ENCODE data around the gene PTPRD. TPM values are rescaled to one million over a fixed set of nuclear protein-coding genes. Genes with fewer than 3 reads are reported as not detected.

The PTPRD gene
- total RNA-seq, 1 donor from 2014 or later = 139 TPM

DNA sequence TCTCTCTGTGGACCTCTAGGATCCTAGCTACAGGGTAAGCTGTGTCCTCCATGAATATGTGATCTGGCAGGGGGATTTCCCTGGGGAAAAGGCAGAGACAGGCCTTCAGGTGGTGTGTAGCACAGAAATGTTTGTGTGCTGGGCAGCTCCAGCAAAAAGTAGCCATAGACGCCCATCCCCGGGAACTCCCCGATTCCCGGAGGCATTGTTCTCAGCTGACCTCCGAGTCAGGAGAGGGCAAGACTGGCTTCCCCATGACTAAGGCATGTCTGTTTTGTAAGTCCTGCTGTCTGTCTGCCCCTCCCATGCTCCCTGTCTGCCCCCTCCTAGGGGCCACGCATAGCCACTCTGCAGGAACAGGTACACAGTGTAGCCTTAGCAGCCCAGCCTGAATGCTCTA lies 834.5 kb downstream of the PTPRD start:
- TF ChIP-seq, protein P1, sequence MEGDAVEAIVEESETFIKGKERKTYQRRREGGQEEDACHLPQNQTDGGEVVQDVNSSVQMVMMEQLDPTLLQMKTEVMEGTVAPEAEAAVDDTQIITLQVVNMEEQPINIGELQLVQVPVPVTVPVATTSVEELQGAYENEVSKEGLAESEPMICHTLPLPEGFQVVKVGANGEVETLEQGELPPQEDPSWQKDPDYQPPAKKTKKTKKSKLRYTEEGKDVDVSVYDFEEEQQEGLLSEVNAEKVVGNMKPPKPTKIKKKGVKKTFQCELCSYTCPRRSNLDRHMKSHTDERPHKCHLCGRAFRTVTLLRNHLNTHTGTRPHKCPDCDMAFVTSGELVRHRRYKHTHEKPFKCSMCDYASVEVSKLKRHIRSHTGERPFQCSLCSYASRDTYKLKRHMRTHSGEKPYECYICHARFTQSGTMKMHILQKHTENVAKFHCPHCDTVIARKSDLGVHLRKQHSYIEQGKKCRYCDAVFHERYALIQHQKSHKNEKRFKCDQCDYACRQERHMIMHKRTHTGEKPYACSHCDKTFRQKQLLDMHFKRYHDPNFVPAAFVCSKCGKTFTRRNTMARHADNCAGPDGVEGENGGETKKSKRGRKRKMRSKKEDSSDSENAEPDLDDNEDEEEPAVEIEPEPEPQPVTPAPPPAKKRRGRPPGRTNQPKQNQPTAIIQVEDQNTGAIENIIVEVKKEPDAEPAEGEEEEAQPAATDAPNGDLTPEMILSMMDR (conservative IDR thresholded peaks at IDR 0.05) = no peak
- peaks cover 7% of the 10 kb centered on the region for H3K9me3 Mint-ChIP-seq
- H3K27me3 Mint-ChIP-seq (ENCODE audit: low read depth) = no peaks in the 10 kb centered on the region
- H3K36me3 Mint-ChIP-seq (ENCODE audit: low read depth) = no peaks in the 10 kb centered on the region
- no peak for DNase-seq (ENCODE audit: low read depth, low spot score)
- no peak overlapping the region for H3K27ac Mint-ChIP-seq (ENCODE audit: unreplicated experiment)
- peaks cover 7% of the 10 kb centered on the region for H3K4me1 Mint-ChIP-seq
- H3K4me3 Mint-ChIP-seq = no peak overlapping the region

- Mint-ChIP-seq H3K36me3 (ENCODE audit: low read depth) (no peaks in the 10 kb centered on the region), H3K4me3 (no peak overlapping the region), H3K27ac (ENCODE audit: unreplicated experiment) (no peak overlapping the region), H3K4me1 (peaks cover 3% of the 10 kb centered on the region), H3K27me3 (ENCODE audit: low read depth) (no peaks in the 10 kb centered on the region), H3K9me3 (peaks cover 3% of the 10 kb centered on the region)
- TF ChIP-seq, protein P1 (conservative IDR thresholded peaks at IDR 0.05) = no peak
- no peak for DNase-seq (ENCODE audit: low read depth, low spot score)
Measured at GRCh38 chr9:9774471-9774870, 838.3 kb downstream of the PTPRD start.

DNA sequence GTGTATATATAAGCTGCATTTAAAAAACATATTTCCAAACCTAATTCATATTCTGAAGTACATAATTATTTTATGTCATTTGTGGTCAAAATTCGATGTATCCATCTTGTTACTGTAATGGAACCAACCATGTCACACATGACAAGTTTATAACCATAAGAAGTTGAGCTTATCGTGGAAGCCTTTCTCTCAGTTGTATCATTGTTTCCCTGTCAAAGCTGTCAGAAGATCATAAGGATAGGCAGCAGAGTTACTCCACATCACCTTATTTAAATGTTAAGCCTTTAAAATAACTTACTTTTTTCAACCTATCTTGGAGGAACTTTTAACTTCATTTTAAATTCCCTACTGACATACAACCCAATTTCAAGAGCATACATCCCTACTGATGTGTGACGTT lies 841.5 kb downstream of the PTPRD start:
- no peaks in the 10 kb centered on the region for H3K36me3 Mint-ChIP-seq (ENCODE audit: low read depth)
- no peaks in the 10 kb centered on the region for H3K4me1 Mint-ChIP-seq
- TF ChIP-seq, protein P1 (conservative IDR thresholded peaks at IDR 0.05) = no peak
- no peak for DNase-seq (ENCODE audit: low read depth, low spot score)
- no peaks in the 10 kb centered on the region for H3K27me3 Mint-ChIP-seq (ENCODE audit: low read depth)
- no peak overlapping the region for H3K27ac Mint-ChIP-seq (ENCODE audit: unreplicated experiment)
- H3K9me3 Mint-ChIP-seq = peaks cover 3% of the 10 kb centered on the region
- H3K4me3 Mint-ChIP-seq = no peak overlapping the region

DNA sequence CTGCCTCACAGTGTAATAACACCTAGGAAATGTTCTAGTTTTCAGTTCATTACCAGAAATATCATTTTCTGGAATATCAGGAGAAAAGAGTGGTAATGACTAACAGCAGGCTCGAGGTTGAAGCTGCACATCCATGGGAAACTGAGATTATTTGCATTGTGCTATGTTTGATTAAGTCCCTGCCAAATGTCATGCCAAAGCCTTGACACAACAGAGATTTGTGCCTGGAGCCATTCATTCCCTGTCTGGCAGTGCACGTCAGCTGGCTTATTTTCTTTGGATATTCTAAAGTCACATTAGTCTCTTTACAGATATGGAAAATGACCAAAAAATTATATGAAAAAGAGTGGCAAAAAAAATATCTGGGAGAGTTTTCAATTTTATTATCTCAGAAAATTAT lies 848.0 kb downstream of the PTPRD start:
- no peaks in the 10 kb centered on the region for H3K4me1 Mint-ChIP-seq
- H3K27me3 Mint-ChIP-seq (ENCODE audit: low read depth) = no peaks in the 10 kb centered on the region
- no peak overlapping the region for H3K27ac Mint-ChIP-seq (ENCODE audit: unreplicated experiment)
- DNase-seq (ENCODE audit: low read depth, low spot score) = no peak
- H3K9me3 Mint-ChIP-seq = peaks cover 2% of the 10 kb centered on the region
- no peak overlapping the region for H3K4me3 Mint-ChIP-seq
- no peaks in the 10 kb centered on the region for H3K36me3 Mint-ChIP-seq (ENCODE audit: low read depth)
- TF ChIP-seq, protein P1 (conservative IDR thresholded peaks at IDR 0.05) = no peak

- no peak for DNase-seq (ENCODE audit: low read depth, low spot score)
- Mint-ChIP-seq H3K36me3 (ENCODE audit: low read depth) (no peaks in the 10 kb centered on the region), H3K9me3 (no peaks in the 10 kb centered on the region), H3K27ac (ENCODE audit: unreplicated experiment) (no peak overlapping the region), H3K27me3 (ENCODE audit: low read depth) (no peaks in the 10 kb centered on the region), H3K4me3 (no peak overlapping the region), H3K4me1 (peaks cover 32% of the 10 kb centered on the region)
- TF ChIP-seq, protein P1 (conservative IDR thresholded peaks at IDR 0.05) = no peak
Measured at GRCh38 chr9:9754186-9754585, 858.6 kb downstream of the PTPRD start.

- no peaks in the 10 kb centered on the region for H3K27me3 Mint-ChIP-seq (ENCODE audit: low read depth)
- no peak for DNase-seq (ENCODE audit: low read depth, low spot score)
- TF ChIP-seq, protein P1 (conservative IDR thresholded peaks at IDR 0.05) = no peak
- H3K36me3 Mint-ChIP-seq (ENCODE audit: low read depth) = no peaks in the 10 kb centered on the region
- peak overlapping the region; percentile 73 for H3K27ac Mint-ChIP-seq (ENCODE audit: unreplicated experiment)
- no peak overlapping the region for H3K4me3 Mint-ChIP-seq
- H3K9me3 Mint-ChIP-seq = no peaks in the 10 kb centered on the region
- H3K4me1 Mint-ChIP-seq = peaks cover 32% of the 10 kb centered on the region
Measured at GRCh38 chr9:9753266-9753665, 859.5 kb downstream of the PTPRD start.

Data from neural crest cell (in vitro differentiated cells).